Cardiac muscle cell (in vitro differentiated cells and primary cell): ENCODE measurements around the gene TPRN. TPM values are rescaled to one million over a fixed set of nuclear protein-coding genes. Genes with fewer than 3 reads are reported as not detected.

Experiments
- DNase-seq, 2 donors: peaks; one replicate each; pipeline versions ENCODE4 v3.0.0 to v3.0.0-alpha.2; 2010 to 2017; ENCODE audit warnings: low read depth in 1 of 2, low spot score in 1 of 2
- H3K27ac ChIP-seq: fragments of 200-600 bp; sonication (generic); 2 replicates; pipeline ENCODE4 v1.5.1; 2016
- H3K27me3 ChIP-seq: fragments of 200-600 bp; sonication (generic); 2 replicates; pipeline ENCODE4 v1.6.0; 2016; ENCODE audit warnings: control low read depth
- H3K36me3 ChIP-seq: fragments of 200-600 bp; sonication (generic); 2 replicates; pipeline ENCODE4 v1.5.1; 2016; ENCODE audit warnings: control low read depth
- H3K4me1 ChIP-seq: fragments of 200-600 bp; sonication (generic); 2 replicates; pipeline ENCODE4 v1.8.1; 2017; ENCODE audit warnings: low read depth, mild to moderate bottlenecking, mixed run types
- H3K4me3 ChIP-seq: fragments of 200-600 bp; sonication (generic); 2 replicates; pipeline ENCODE4 v1.5.1; 2016; ENCODE audit warnings: mild to moderate bottlenecking
- H3K9me3 ChIP-seq: fragments of 200-600 bp; sonication (generic); 2 replicates; pipeline ENCODE4 v1.5.1; 2017; ENCODE audit warnings: low read depth, mild to moderate bottlenecking, control low read depth
- polyA plus RNA-seq: library from polyadenylated mRNA; unstranded; fragments of >200 nt; fragmentation: Nextera tagmentation; extraction: Ambion mirVana; gene quantifications from 2 replicates; pipeline ENCODE4 v1.2.1, GENCODE V29; 2016
- total RNA-seq: library from RNA; depleted of rRNA; stranded (reverse); fragments of >200 nt; gene quantifications from 2 replicates; pipeline ENCODE4 v1.2.3, GENCODE V29; 2016
- TF ChIP-seq, protein P1 (sequence below): IDR thresholded peaks from 2 replicates; pipeline ENCODE4 v1.5.1; 2012; ENCODE audit warnings: low read depth, mild to moderate bottlenecking, low read length

Gene TPRN
- total and polyA plus RNA-seq, 2 experiments from 2014 or later: 31.2 to 34.7 TPM

DNA sequence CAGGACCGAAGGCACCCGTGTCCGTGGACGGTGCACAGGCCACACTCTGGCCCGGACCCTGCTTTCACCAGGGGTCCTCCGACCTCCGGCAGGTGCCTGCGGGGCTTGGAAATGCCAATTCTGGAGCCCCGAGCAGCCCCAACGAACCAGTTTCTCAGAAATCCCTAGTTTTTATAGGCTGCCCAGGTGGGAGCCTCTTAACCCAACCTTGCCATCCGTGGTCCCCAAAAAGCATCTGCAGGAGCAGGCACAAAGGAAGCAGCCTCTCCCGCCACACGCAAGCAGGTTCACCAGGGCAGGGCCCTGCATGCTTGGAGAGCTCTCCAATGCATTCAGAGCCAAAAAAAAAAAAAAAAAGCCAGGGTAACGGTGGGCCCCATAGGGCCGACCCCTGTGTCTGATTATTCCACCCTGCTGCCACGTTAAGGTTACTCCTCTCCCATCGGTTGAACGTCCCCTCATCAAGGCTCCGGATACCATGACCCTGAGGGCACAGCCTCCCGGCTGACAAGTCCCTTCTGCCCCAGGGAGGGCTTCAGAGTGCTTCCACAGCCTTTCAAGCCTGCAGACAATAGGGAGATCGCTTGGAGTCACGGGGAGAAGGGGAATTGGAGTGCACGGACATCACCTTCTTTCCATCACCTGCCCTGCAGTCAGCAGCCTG lies 796 bp upstream of the TPRN start:
- no peak for DNase-seq
- Histone ChIP-seq H3K36me3 (no peaks in the 10 kb centered on the region), H3K9me3 (no peaks in the 10 kb centered on the region), H3K4me3 (peak overlapping the region; percentile 60), H3K4me1 (peaks cover 53% of the 10 kb centered on the region), H3K27ac (peak overlapping the region; percentile 93), H3K27me3 (no peaks in the 10 kb centered on the region)
- TF ChIP-seq, protein P1, sequence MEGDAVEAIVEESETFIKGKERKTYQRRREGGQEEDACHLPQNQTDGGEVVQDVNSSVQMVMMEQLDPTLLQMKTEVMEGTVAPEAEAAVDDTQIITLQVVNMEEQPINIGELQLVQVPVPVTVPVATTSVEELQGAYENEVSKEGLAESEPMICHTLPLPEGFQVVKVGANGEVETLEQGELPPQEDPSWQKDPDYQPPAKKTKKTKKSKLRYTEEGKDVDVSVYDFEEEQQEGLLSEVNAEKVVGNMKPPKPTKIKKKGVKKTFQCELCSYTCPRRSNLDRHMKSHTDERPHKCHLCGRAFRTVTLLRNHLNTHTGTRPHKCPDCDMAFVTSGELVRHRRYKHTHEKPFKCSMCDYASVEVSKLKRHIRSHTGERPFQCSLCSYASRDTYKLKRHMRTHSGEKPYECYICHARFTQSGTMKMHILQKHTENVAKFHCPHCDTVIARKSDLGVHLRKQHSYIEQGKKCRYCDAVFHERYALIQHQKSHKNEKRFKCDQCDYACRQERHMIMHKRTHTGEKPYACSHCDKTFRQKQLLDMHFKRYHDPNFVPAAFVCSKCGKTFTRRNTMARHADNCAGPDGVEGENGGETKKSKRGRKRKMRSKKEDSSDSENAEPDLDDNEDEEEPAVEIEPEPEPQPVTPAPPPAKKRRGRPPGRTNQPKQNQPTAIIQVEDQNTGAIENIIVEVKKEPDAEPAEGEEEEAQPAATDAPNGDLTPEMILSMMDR: no peak

DNA sequence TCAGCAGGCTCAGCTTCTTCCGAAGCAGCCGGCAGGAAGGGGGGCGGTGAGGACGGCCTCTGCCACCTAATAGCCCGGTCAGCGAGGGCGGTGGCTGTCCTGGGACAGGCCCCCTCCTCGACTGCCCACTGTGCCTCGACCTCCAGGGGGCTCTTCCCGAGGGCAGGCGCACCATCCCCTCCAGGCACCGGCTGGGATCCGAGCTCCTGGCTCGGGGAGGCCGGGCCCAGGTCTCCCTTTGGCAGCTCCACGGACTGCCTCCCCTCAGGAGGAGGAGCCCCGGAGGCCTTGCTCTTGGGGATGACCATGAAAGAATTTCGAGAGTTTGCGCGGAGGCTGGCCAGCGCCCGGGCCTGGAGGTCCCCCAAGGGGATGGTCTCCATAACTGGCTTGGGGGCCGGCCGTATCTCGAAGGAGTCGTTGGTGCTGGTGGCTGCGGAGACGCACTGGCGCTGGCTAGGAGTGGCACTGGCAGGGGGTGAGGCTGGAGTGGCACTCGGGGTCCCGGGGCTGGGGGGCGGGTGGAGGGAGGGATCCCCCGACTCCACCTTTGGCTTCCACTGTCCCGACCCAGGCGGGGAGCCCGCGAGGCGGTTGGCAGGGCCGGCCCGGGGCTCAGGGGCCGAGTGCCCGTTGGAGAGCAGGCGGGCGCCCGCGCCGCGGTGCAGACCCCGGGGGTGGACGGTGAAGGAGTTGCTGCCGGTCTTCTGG lies 975 bp downstream of the TPRN start:
- H3K4me1 ChIP-seq: peaks cover 49% of the 10 kb centered on the region
- peak in 1 of 2 donors; percentile 47 for DNase-seq
- no peaks in the 10 kb centered on the region for H3K36me3 ChIP-seq
- TF ChIP-seq, protein P1: no peak
- H3K27me3 ChIP-seq: no peaks in the 10 kb centered on the region
- no peaks in the 10 kb centered on the region for H3K9me3 ChIP-seq
- peak overlapping the region; percentile 58 for H3K4me3 ChIP-seq
- H3K27ac ChIP-seq: no peak overlapping the region

DNA sequence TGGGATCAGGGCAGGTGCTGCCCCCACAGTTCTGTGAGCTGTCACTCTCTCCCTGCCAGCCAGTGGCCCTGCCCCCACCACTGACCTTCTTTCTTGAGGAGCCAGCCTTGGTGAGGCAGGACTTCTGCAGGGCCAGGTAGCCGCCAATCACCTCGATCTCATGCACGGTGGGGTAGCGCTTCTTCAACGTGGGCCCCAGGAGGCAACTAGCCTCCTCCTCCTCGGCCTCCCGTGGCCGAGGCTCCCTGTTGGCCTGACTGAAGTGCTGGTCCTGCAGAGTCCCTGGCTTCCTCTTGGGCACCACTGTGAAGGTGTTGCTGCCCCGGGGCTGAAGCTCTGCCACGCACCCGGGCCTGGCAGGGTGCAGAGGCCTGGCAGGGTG lies 1.6 kb downstream of the TPRN start:
- Histone ChIP-seq H3K9me3 (no peaks in the 10 kb centered on the region), H3K27ac (no peak overlapping the region), H3K27me3 (no peaks in the 10 kb centered on the region), H3K4me1 (peaks cover 44% of the 10 kb centered on the region), H3K4me3 (no peak overlapping the region), H3K36me3 (no peaks in the 10 kb centered on the region)
- DNase-seq: no peak
- TF ChIP-seq, protein P1: no peak

DNA sequence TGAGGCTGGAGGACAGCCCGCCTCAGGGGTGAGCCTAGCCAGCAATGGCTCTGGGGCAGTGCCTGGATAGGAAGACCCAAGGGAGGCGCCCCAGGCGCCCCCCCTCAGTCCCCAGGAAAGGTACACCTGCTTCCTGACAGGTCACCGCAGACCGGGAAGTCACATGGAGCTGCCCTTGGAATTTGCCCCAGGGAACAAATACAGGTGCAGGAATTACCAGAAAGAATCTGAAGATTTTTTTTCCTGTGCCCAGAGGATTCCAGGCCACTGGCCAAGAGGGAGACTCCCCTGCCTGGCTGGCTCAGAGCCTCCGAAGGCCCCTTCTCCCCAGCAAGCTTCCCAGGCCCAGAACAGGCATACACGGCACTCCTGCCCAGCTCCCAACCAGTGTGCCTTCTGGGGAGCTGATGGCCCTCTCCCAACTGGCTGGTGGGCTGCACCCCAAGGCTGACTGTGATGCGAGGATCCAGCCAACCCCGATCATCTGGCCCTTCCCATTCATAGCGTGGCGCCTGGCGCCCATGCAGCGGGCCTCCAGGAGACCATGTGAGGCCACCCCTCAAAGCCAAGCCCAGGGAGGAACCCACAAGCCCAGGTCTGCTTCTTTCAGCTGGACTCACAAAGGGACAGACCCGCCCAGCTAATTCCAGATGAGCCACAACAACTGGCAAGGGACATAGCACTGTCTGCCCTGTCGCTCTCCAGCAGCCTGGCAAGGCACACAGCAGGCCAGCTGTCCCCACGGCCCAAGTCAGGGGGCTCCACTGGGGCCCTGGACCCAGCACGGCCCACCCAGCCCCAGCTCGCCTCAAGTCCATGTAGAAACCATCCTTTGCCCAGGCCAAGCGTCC lies 2.3 kb downstream of the TPRN start:
- Histone ChIP-seq H3K36me3 (no peaks in the 10 kb centered on the region), H3K4me1 (peaks cover 38% of the 10 kb centered on the region), H3K9me3 (no peaks in the 10 kb centered on the region), H3K27me3 (no peaks in the 10 kb centered on the region), H3K27ac (no peak overlapping the region), H3K4me3 (no peak overlapping the region)
- TF ChIP-seq, protein P1: no peak
- DNase-seq: no peak

DNA sequence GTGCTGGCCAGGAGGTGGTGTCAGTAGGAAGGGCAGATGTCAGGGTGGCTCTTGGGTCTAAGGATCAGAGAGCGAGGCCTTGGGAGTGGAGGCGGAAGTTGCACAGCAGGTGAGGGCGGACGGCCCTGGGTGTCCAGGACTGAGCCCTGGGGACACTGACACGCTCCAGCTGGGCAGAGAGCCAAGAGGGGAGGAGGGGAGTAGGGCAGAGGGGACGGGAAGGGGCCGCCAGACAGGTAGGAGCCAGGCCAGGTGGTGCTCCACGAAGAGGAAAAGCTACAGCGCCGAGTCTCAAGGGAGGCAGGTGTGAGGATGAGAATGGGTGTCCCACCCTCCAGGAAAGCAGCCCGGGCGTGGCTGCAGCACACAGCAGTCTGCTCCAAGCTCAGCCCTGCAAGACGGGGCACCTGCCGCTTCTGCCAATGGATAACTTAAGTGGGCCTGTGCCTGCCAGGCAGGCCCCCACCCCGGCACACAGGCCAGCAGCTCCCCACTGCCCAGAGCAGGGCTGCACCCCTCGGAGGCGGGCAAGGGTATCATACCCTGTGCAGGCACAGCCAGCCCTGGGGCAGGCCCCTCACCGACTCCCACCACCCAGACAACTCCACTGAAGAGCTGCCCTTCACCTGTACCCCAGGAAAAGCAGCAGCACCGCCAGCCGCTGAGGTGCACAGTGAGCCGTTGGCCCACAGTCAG lies 4.9 kb downstream of the TPRN start:
- Histone ChIP-seq H3K4me3 (no peak overlapping the region), H3K9me3 (no peaks in the 10 kb centered on the region), H3K36me3 (peaks cover 4% of the 10 kb centered on the region), H3K27ac (no peak overlapping the region), H3K4me1 (peaks cover 25% of the 10 kb centered on the region), H3K27me3 (no peaks in the 10 kb centered on the region)
- TF ChIP-seq, protein P1: no peak
- no peak for DNase-seq
